T-helper 1 cell treated with Interleukin-12 subunit alpha and Interleukin-12 subunit beta and Interleukin-4 antibody, amounts not matched to agents 30 μg/mL and 1 μg/mL, for 36 hours (primary cell): ENCODE data around the gene MSL2.
"Not testable (repeated sequence)": the region's sequence is repeated elsewhere in the genome, so short reads cannot be mapped to it uniquely, and the experiment has no call there.

Experiments used
- H3K27ac Mint-ChIP-seq: one replicate; pipeline ENCODE4 v1.8.0; 2021; ENCODE audit warnings: mild to moderate bottlenecking, mixed read lengths
- H3K27me3 Mint-ChIP-seq: one replicate; pipeline ENCODE4 v1.8.0; 2021; ENCODE audit warnings: low read depth, mixed read lengths
- H3K36me3 Mint-ChIP-seq: one replicate; pipeline ENCODE4 v1.8.0; 2021; ENCODE audit warnings: low read depth, mixed read lengths
- H3K4me1 Mint-ChIP-seq: one replicate; pipeline ENCODE4 v1.8.0; 2021; ENCODE audit warnings: low read depth, mixed read lengths
- H3K4me3 Mint-ChIP-seq: one replicate; pipeline ENCODE4 v1.8.0; 2021; ENCODE audit warnings: mild to moderate bottlenecking, moderate library complexity, mixed read lengths
- H3K9me3 Mint-ChIP-seq: one replicate; pipeline ENCODE4 v1.8.0; 2021; ENCODE audit warnings: mixed read lengths

MSL2 gene

GRCh38 chr3:136177876-136178275 lies 18.3 kb downstream of the MSL2 start:
- Mint-ChIP-seq H3K4me1 (peaks cover 20% of the 10 kb centered on the region), H3K27me3 (no peaks in the 10 kb centered on the region), H3K36me3 (peaks cover 5% of the 10 kb centered on the region), H3K9me3 (no peaks in the 10 kb centered on the region), H3K4me3 (no peak overlapping the region), H3K27ac (no peak overlapping the region)

GRCh38 chr3:136173939-136174490 lies 22.1 kb downstream of the MSL2 start:
- H3K4me3 Mint-ChIP-seq: no peak overlapping the region
- no peaks in the 10 kb centered on the region for H3K27me3 Mint-ChIP-seq
- H3K27ac Mint-ChIP-seq: no peak overlapping the region
- H3K9me3 Mint-ChIP-seq: no peaks in the 10 kb centered on the region
- peaks cover 16% of the 10 kb centered on the region for H3K4me1 Mint-ChIP-seq
- H3K36me3 Mint-ChIP-seq: peaks cover 4% of the 10 kb centered on the region

GRCh38 chr3:136171097-136171542 lies 25.0 kb downstream of the MSL2 start:
- Mint-ChIP-seq H3K4me3 (no peak overlapping the region), H3K9me3 (no peaks in the 10 kb centered on the region), H3K27ac (no peak overlapping the region), H3K36me3 (peaks cover 2% of the 10 kb centered on the region), H3K27me3 (no peaks in the 10 kb centered on the region), H3K4me1 (peaks cover 28% of the 10 kb centered on the region)

- not testable (repeated sequence) for H3K4me3 Mint-ChIP-seq, H3K27ac Mint-ChIP-seq
Measured at GRCh38 chr3:136168236-136168635, 27.9 kb downstream of the MSL2 start.

GRCh38 chr3:136166507-136166906 lies 29.6 kb downstream of the MSL2 start:
- H3K4me1 Mint-ChIP-seq: peaks cover 35% of the 10 kb centered on the region
- H3K36me3 Mint-ChIP-seq: peaks cover 3% of the 10 kb centered on the region
- H3K27ac Mint-ChIP-seq: no peak overlapping the region
- H3K27me3 Mint-ChIP-seq: no peaks in the 10 kb centered on the region
- H3K4me3 Mint-ChIP-seq: no peak overlapping the region
- no peaks in the 10 kb centered on the region for H3K9me3 Mint-ChIP-seq

More at GRCh38 chr3:136168236-136168635, 27.9 kb downstream of the MSL2 start:
- not testable (repeated sequence) for H3K9me3 Mint-ChIP-seq, H3K36me3 Mint-ChIP-seq, H3K27me3 Mint-ChIP-seq
- peaks cover 32% of the 10 kb centered on the region for H3K4me1 Mint-ChIP-seq

GRCh38 chr3:136163607-136164006 lies 32.5 kb downstream of the MSL2 start:
- H3K4me1 Mint-ChIP-seq: peaks cover 38% of the 10 kb centered on the region
- H3K27ac Mint-ChIP-seq, H3K36me3 Mint-ChIP-seq, H3K27me3 Mint-ChIP-seq, H3K4me3 Mint-ChIP-seq, H3K9me3 Mint-ChIP-seq: not testable (repeated sequence)

- H3K4me3 Mint-ChIP-seq: no peak overlapping the region
- no peaks in the 10 kb centered on the region for H3K9me3 Mint-ChIP-seq
- no peaks in the 10 kb centered on the region for H3K27me3 Mint-ChIP-seq
Measured at GRCh38 chr3:136162322-136162721, 33.8 kb downstream of the MSL2 start.

GRCh38 chr3:136161516-136161915 lies 34.6 kb downstream of the MSL2 start:
- H3K27me3 Mint-ChIP-seq: no peaks in the 10 kb centered on the region
- no peaks in the 10 kb centered on the region for H3K9me3 Mint-ChIP-seq
- peaks cover 13% of the 10 kb centered on the region for H3K36me3 Mint-ChIP-seq
- H3K4me1 Mint-ChIP-seq: peaks cover 34% of the 10 kb centered on the region
- H3K27ac Mint-ChIP-seq: no peak overlapping the region
- no peak overlapping the region for H3K4me3 Mint-ChIP-seq

More at GRCh38 chr3:136162322-136162721, 33.8 kb downstream of the MSL2 start:
- Mint-ChIP-seq H3K36me3 (peaks cover 13% of the 10 kb centered on the region), H3K27ac (no peak overlapping the region), H3K4me1 (peaks cover 38% of the 10 kb centered on the region)

- H3K9me3 Mint-ChIP-seq: no peaks in the 10 kb centered on the region
- peaks cover 47% of the 10 kb centered on the region for H3K4me1 Mint-ChIP-seq
- H3K27ac Mint-ChIP-seq: no peak overlapping the region
- H3K27me3 Mint-ChIP-seq: no peaks in the 10 kb centered on the region
- no peak overlapping the region for H3K4me3 Mint-ChIP-seq
- peaks cover 24% of the 10 kb centered on the region for H3K36me3 Mint-ChIP-seq
Measured at GRCh38 chr3:136152963-136153362, 43.2 kb downstream of the MSL2 start.

- Mint-ChIP-seq H3K36me3 (peaks cover 28% of the 10 kb centered on the region), H3K27me3 (no peaks in the 10 kb centered on the region), H3K27ac (peak overlapping the region; percentile 24), H3K4me3 (no peak overlapping the region), H3K4me1 (peaks cover 44% of the 10 kb centered on the region), H3K9me3 (no peaks in the 10 kb centered on the region)
Measured at GRCh38 chr3:136152176-136152843, 43.8 kb downstream of the MSL2 start.

- no peak overlapping the region for H3K4me3 Mint-ChIP-seq
- peaks cover 29% of the 10 kb centered on the region for H3K36me3 Mint-ChIP-seq
- H3K27ac Mint-ChIP-seq: peak overlapping the region; percentile 11
- H3K27me3 Mint-ChIP-seq: no peaks in the 10 kb centered on the region
- H3K4me1 Mint-ChIP-seq: peaks cover 44% of the 10 kb centered on the region
- H3K9me3 Mint-ChIP-seq: no peaks in the 10 kb centered on the region
Measured at GRCh38 chr3:136151219-136151618, 44.9 kb downstream of the MSL2 start.

- peaks cover 30% of the 10 kb centered on the region for H3K36me3 Mint-ChIP-seq
- peaks cover 36% of the 10 kb centered on the region for H3K4me1 Mint-ChIP-seq
- no peaks in the 10 kb centered on the region for H3K9me3 Mint-ChIP-seq
- H3K27ac Mint-ChIP-seq: peak overlapping the region; percentile 16
- no peak overlapping the region for H3K4me3 Mint-ChIP-seq
- no peaks in the 10 kb centered on the region for H3K27me3 Mint-ChIP-seq
Measured at GRCh38 chr3:136149667-136150066, 46.5 kb downstream of the MSL2 start.

- H3K27me3 Mint-ChIP-seq: no peaks in the 10 kb centered on the region
- no peak overlapping the region for H3K4me3 Mint-ChIP-seq
- H3K4me1 Mint-ChIP-seq: peaks cover 26% of the 10 kb centered on the region
- no peak overlapping the region for H3K27ac Mint-ChIP-seq
- no peaks in the 10 kb centered on the region for H3K9me3 Mint-ChIP-seq
- H3K36me3 Mint-ChIP-seq: peaks cover 30% of the 10 kb centered on the region
Measured at GRCh38 chr3:136146981-136147729, 49.0 kb downstream of the MSL2 start.

GRCh38 chr3:136144397-136144796 lies 51.7 kb downstream of the MSL2 start:
- not testable (repeated sequence) for H3K27me3 Mint-ChIP-seq, H3K9me3 Mint-ChIP-seq, H3K27ac Mint-ChIP-seq, H3K4me1 Mint-ChIP-seq, H3K4me3 Mint-ChIP-seq
- H3K36me3 Mint-ChIP-seq: peaks cover 13% of the 10 kb centered on the region

- H3K9me3 Mint-ChIP-seq: no peaks in the 10 kb centered on the region
- H3K27ac Mint-ChIP-seq: no peak overlapping the region
- H3K36me3 Mint-ChIP-seq: peaks cover 6% of the 10 kb centered on the region
- H3K4me3 Mint-ChIP-seq: no peak overlapping the region
- H3K27me3 Mint-ChIP-seq: no peaks in the 10 kb centered on the region
- peaks cover 2% of the 10 kb centered on the region for H3K4me1 Mint-ChIP-seq
Measured at GRCh38 chr3:136142592-136142991, 53.5 kb downstream of the MSL2 start.
